Central memory CD8-positive, alpha-beta T cell (primary cell): ENCODE measurements around the gene ZNF514.
"Not testable (repeated sequence)": the region's sequence is repeated elsewhere in the genome, so short reads cannot be mapped to it uniquely, and the experiment has no call there.

Experiments
- ATAC-seq: fragments of 150-1000 bp; cut with Tn5 transposase; replicated peaks from 2 replicates; pipeline ENCODE4 v1.10.0; 2022; ENCODE audit warnings: mild to moderate bottlenecking, moderate FRiP score, moderate number of reproducible peaks; ENCODE audit not compliant: poor library complexity, severe bottlenecking; ENCODE audit errors: extremely low read depth
- DNase-seq, 2 donors: peaks; one replicate each; pipeline ENCODE4 v3.0.0; 2021; ENCODE audit warnings: low spot score in 2 of 2
- H3K27ac Mint-ChIP-seq: one replicate; pipeline ENCODE4 v1.8.0; 2022; ENCODE audit warnings: low read depth, mild to moderate bottlenecking, moderate library complexity, mixed read lengths
- H3K27me3 Mint-ChIP-seq: one replicate; pipeline ENCODE4 v1.8.0; 2022; ENCODE audit warnings: mixed read lengths
- H3K36me3 Mint-ChIP-seq: one replicate; pipeline ENCODE4 v1.8.0; 2022; ENCODE audit warnings: mild to moderate bottlenecking, moderate library complexity, mixed read lengths; ENCODE audit not compliant: insufficient read depth
- H3K4me1 Mint-ChIP-seq: one replicate; pipeline ENCODE4 v1.8.0; 2022; ENCODE audit warnings: mixed read lengths
- H3K4me3 Mint-ChIP-seq: one replicate; pipeline ENCODE4 v1.8.0; 2022; ENCODE audit warnings: mild to moderate bottlenecking, moderate library complexity, mixed read lengths
- H3K9me3 Mint-ChIP-seq: one replicate; pipeline ENCODE4 v1.8.0; 2022; ENCODE audit warnings: mixed read lengths

The ZNF514 gene

GRCh38 chr2:95115418-95115817 is 44.2 kb downstream of the ZNF514 start:
- DNase-seq (peak; percentile 33 to 35), ATAC-seq (peak; percentile 87)
- peaks cover 40% of the 10 kb centered on the region for H3K36me3 Mint-ChIP-seq
- H3K4me3 Mint-ChIP-seq = no peak overlapping the region
- H3K9me3 Mint-ChIP-seq = no peaks in the 10 kb centered on the region
- H3K27me3 Mint-ChIP-seq = no peaks in the 10 kb centered on the region
- no peak overlapping the region for H3K27ac Mint-ChIP-seq
- H3K4me1 Mint-ChIP-seq = peaks cover 32% of the 10 kb centered on the region

- H3K27me3 Mint-ChIP-seq = no peaks in the 10 kb centered on the region
- no peak for ATAC-seq
- DNase-seq = no peak
- H3K4me3 Mint-ChIP-seq = no peak overlapping the region
- peaks cover 13% of the 10 kb centered on the region for H3K4me1 Mint-ChIP-seq
- H3K27ac Mint-ChIP-seq = no peak overlapping the region
- H3K36me3 Mint-ChIP-seq = peaks cover 55% of the 10 kb centered on the region
- H3K9me3 Mint-ChIP-seq = no peaks in the 10 kb centered on the region
Measured at GRCh38 chr2:95113464-95113863, 46.2 kb downstream of the ZNF514 start.

GRCh38 chr2:95110395-95110794 is 49.3 kb downstream of the ZNF514 start:
- no peak for ATAC-seq
- H3K36me3 Mint-ChIP-seq = peaks cover 70% of the 10 kb centered on the region
- no peaks in the 10 kb centered on the region for H3K27me3 Mint-ChIP-seq
- no peak overlapping the region for H3K27ac Mint-ChIP-seq
- no peak overlapping the region for H3K4me3 Mint-ChIP-seq
- no peaks in the 10 kb centered on the region for H3K9me3 Mint-ChIP-seq
- no peak for DNase-seq
- peaks cover 13% of the 10 kb centered on the region for H3K4me1 Mint-ChIP-seq

GRCh38 chr2:95109260-95109659 is 50.4 kb downstream of the ZNF514 start:
- DNase-seq (no peak), ATAC-seq (no peak)
- no peak overlapping the region for H3K4me3 Mint-ChIP-seq
- H3K4me1 Mint-ChIP-seq = peaks cover 9% of the 10 kb centered on the region
- H3K36me3 Mint-ChIP-seq = peaks cover 73% of the 10 kb centered on the region
- H3K27me3 Mint-ChIP-seq = no peaks in the 10 kb centered on the region
- no peak overlapping the region for H3K27ac Mint-ChIP-seq
- no peaks in the 10 kb centered on the region for H3K9me3 Mint-ChIP-seq

- ATAC-seq = no peak
- Mint-ChIP-seq H3K4me1 (peaks cover 9% of the 10 kb centered on the region), H3K27me3 (no peaks in the 10 kb centered on the region), H3K27ac (no peak overlapping the region), H3K9me3 (no peaks in the 10 kb centered on the region), H3K4me3 (no peak overlapping the region), H3K36me3 (peaks cover 70% of the 10 kb centered on the region)
- no peak for DNase-seq
Measured at GRCh38 chr2:95106081-95106480, 53.6 kb downstream of the ZNF514 start.

- H3K27ac Mint-ChIP-seq = no peak overlapping the region
- DNase-seq (no peak), ATAC-seq (no peak)
- H3K27me3 Mint-ChIP-seq = no peaks in the 10 kb centered on the region
- H3K4me1 Mint-ChIP-seq = peaks cover 9% of the 10 kb centered on the region
- no peaks in the 10 kb centered on the region for H3K9me3 Mint-ChIP-seq
- peaks cover 71% of the 10 kb centered on the region for H3K36me3 Mint-ChIP-seq
- no peak overlapping the region for H3K4me3 Mint-ChIP-seq
Measured at GRCh38 chr2:95104606-95105005, 55.0 kb downstream of the ZNF514 start.

GRCh38 chr2:95099910-95100309 is 59.7 kb downstream of the ZNF514 start:
- ATAC-seq = no peak
- Mint-ChIP-seq H3K27ac (no peak overlapping the region), H3K4me3 (no peak overlapping the region), H3K27me3 (no peaks in the 10 kb centered on the region), H3K36me3 (peaks cover 56% of the 10 kb centered on the region), H3K4me1 (peaks cover 26% of the 10 kb centered on the region), H3K9me3 (no peaks in the 10 kb centered on the region)
- no peak for DNase-seq

GRCh38 chr2:95098273-95098672 is 61.4 kb downstream of the ZNF514 start:
- not testable (repeated sequence) for H3K27ac Mint-ChIP-seq, DNase-seq, ATAC-seq, H3K4me3 Mint-ChIP-seq, H3K9me3 Mint-ChIP-seq, H3K27me3 Mint-ChIP-seq
- peaks cover 57% of the 10 kb centered on the region for H3K36me3 Mint-ChIP-seq
- H3K4me1 Mint-ChIP-seq = peaks cover 38% of the 10 kb centered on the region
